G401 (cell line): ENCODE measurements around the gene EXD3. TPM values are rescaled to one million over a fixed set of nuclear protein-coding genes. Genes with fewer than 3 reads are reported as not detected.
"Not testable (repeated sequence)": the region's sequence is repeated elsewhere in the genome, so short reads cannot be mapped to it uniquely, and the experiment has no call there.

Experiments
- DNase-seq: peaks from one replicate; pipeline ENCODE4 v3.0.0-alpha.2; 2015; ENCODE audit warnings: low spot score
- in situ Hi-C: cut with HindIII; loops from 2 replicates; pipeline ENCODE4 v1.10.0; 2016; ENCODE audit warnings: low sequenced_read_pairs, mixed read lengths
- total RNA-seq: library from RNA; depleted of rRNA; stranded (reverse); fragments of >200 nt; shearing (Covaris generic); gene quantifications from 2 replicates; pipeline ENCODE4 v1.2.3, GENCODE V29; 2014

Gene EXD3
- total RNA-seq, 1 experiment from 2014 or later: 4.8 TPM

- no peak for DNase-seq
- in situ Hi-C loops: no loop called here
These were observed 35.7 kb downstream of the EXD3 start for GRCh38 chr9:137387114-137387890.

- DNase-seq, in situ Hi-C loops: not testable (repeated sequence)
These were observed 36.4 kb downstream of the EXD3 start for GRCh38 chr9:137386507-137387113.

- in situ Hi-C loops: no loop called here
- DNase-seq: no peak
These were observed 37.8 kb downstream of the EXD3 start for GRCh38 chr9:137385061-137385655.

- in situ Hi-C loops: no loop called here
- no peak for DNase-seq
These were observed 38.9 kb downstream of the EXD3 start for GRCh38 chr9:137383784-137384756.

- in situ Hi-C loops: no loop called here
- no peak for DNase-seq
These were observed 39.7 kb downstream of the EXD3 start for GRCh38 chr9:137383081-137383783.

- DNase-seq: no peak
- in situ Hi-C loops: no loop called here
These were observed 40.4 kb downstream of the EXD3 start for GRCh38 chr9:137382444-137383080.

- in situ Hi-C loops: no loop called here
- no peak for DNase-seq
These were observed 41.2 kb downstream of the EXD3 start for GRCh38 chr9:137381501-137382443.

GRCh38 chr9:137380606-137381005, 42.4 kb downstream of the EXD3 start:
- DNase-seq: no peak
- in situ Hi-C loops: no loop called here

GRCh38 chr9:137380171-137380570, 42.8 kb downstream of the EXD3 start:
- in situ Hi-C loops: no loop called here
- DNase-seq: no peak

- in situ Hi-C loops: no loop called here
- no peak for DNase-seq
These were observed 43.2 kb downstream of the EXD3 start for GRCh38 chr9:137379761-137380161.

- DNase-seq, in situ Hi-C loops: not testable (repeated sequence)
These were observed 44.1 kb downstream of the EXD3 start for GRCh38 chr9:137378688-137379410.

GRCh38 chr9:137376386-137376785, 46.6 kb downstream of the EXD3 start:
- no peak for DNase-seq
- in situ Hi-C loops: no loop called here

- in situ Hi-C loops: no loop called here
- DNase-seq: no peak
These were observed 47.5 kb downstream of the EXD3 start for GRCh38 chr9:137375321-137376058.

GRCh38 chr9:137374131-137374845, 48.7 kb downstream of the EXD3 start:
- no peak for DNase-seq

GRCh38 chr9:137373611-137373980, 49.4 kb downstream of the EXD3 start:
- DNase-seq: no peak
- in situ Hi-C loops: no loop called here

More at GRCh38 chr9:137374131-137374845, 48.7 kb downstream of the EXD3 start:
- in situ Hi-C loops: no loop called here
